HepG2 (cell line): ENCODE results near the gene WIZ. TPM values are rescaled to one million over a fixed set of nuclear protein-coding genes. Genes with fewer than 3 reads are reported as not detected.

Experiments
- ATAC-seq: fragments of 200-7000 bp; cut with Tn5 transposase; 3 replicates; pipeline ENCODE4 v1.9.1; 2020; ENCODE audit warnings: mild to moderate bottlenecking, moderate library complexity
- BruUV-seq: library from RNA; stranded (reverse); fragments of 400-500 nt; replicated peaks from 2 replicates; lab custom pipeline; 2021; lab: Mats Ljungman, UMichigan
- CTCF ChIA-PET: fragments of 300-600 bp; formaldehyde crosslinking; extraction: SDS; loops from one replicate; lab custom pipeline; 2021; ENCODE audit warnings: low total read pairs, inconsistent platforms, low intra/inter-chr PET ratio; lab: Yijun Ruan, JAX
- POLR2A ChIA-PET: fragments of 350-600 bp; sonication (Branson Sonifier 250); formaldehyde crosslinking; loops from one replicate; lab custom pipeline; 2020; ENCODE audit warnings: antibody characterized with exemption, inconsistent platforms; lab: Yijun Ruan, JAX
- DNase-seq: peaks from one replicate; pipeline ENCODE4 v3.0.0-alpha.2; 2015; ENCODE audit warnings: low spot score
- FAIRE-seq: peaks from 3 replicates; lab custom pipeline; 2011; peaks lifted over from hg19 to GRCh38; lab: Jason Lieb, UNC
- H2AFZ ChIP-seq: one replicate; pipeline ENCODE4 v1.6.1; 2011; ENCODE audit warnings: low read length, inconsistent platforms
- H3K27ac ChIP-seq: fragments of 300-600 bp; 3 replicates; pipeline ENCODE4 v1.8.0; 2011; ENCODE audit warnings: mixed run types, mild to moderate bottlenecking, mixed read lengths, low read length, inconsistent platforms; ENCODE audit not compliant: insufficient read depth; ENCODE audit errors: extremely low read length
- H3K27me3 ChIP-seq, 2 experiments: fragments of 200-600 bp in 1 of 2; 2 replicates in 1 of 2; 3 replicates in 1 of 2; pipeline versions ENCODE4 v1.6.0 to v1.8.0; 2011; ENCODE audit warnings: low read length in 2 of 2, mild to moderate bottlenecking in 2 of 2, moderate library complexity in 2 of 2, inconsistent platforms in 1 of 2; ENCODE audit not compliant: insufficient read depth in 2 of 2, control insufficient read depth in 1 of 2
- H3K36me3 ChIP-seq, 2 experiments: fragments of 200-600 bp in 1 of 2; replicated peaks in 1 of 2; 2 replicates in 1 of 2; 3 replicates in 1 of 2; pipeline versions ENCODE4 v1.5.1 to v1.8.0; 2011; ENCODE audit warnings: low read length in 2 of 2, inconsistent platforms in 1 of 2; ENCODE audit not compliant: insufficient read depth in 2 of 2, control insufficient read depth in 1 of 2
- H3K4me1 ChIP-seq: 2 replicates; pipeline ENCODE4 v1.5.1; 2012; ENCODE audit warnings: low read length, inconsistent platforms; ENCODE audit not compliant: insufficient read depth
- H3K4me2 ChIP-seq: 2 replicates; pipeline ENCODE4 v1.6.0; 2011; ENCODE audit warnings: low read depth, low read length, inconsistent platforms
- H3K4me3 ChIP-seq, 3 experiments: fragments of 200-600 bp in 1 of 3; sonication (generic), shearing (Covaris generic) in 1 of 3; replicated peaks in 1 of 3; 2 replicates each; pipeline ENCODE4 v1.5.1; 2011 to 2016; ENCODE audit warnings: low read length in 3 of 3, inconsistent platforms in 2 of 3, low read depth in 2 of 3, mild to moderate bottlenecking in 2 of 3, control low read depth in 1 of 3, mixed read lengths in 1 of 3; ENCODE audit not compliant: insufficient read depth in 1 of 3
- H3K79me2 ChIP-seq: one replicate; pipeline ENCODE4 v1.6.1; 2011; ENCODE audit warnings: low read length, inconsistent platforms; ENCODE audit not compliant: insufficient read depth
- H3K9ac ChIP-seq: 2 replicates; pipeline ENCODE4 v1.6.0; 2011; ENCODE audit warnings: mild to moderate bottlenecking, low read depth, low read length, inconsistent platforms; ENCODE audit not compliant: insufficient read depth
- H3K9me3 ChIP-seq: 2 replicates; pipeline ENCODE4 v1.5.1; 2012; ENCODE audit warnings: mild to moderate bottlenecking, low read length
- H4K20me1 ChIP-seq: 2 replicates; pipeline ENCODE4 v1.6.0; 2011; ENCODE audit warnings: inconsistent platforms, mild to moderate bottlenecking, low read length, moderate library complexity; ENCODE audit not compliant: insufficient read depth
- BCL6 ChIP-seq: IDR thresholded peaks from 2 replicates; pipeline ENCODE4 v1.6.1; 2016; ENCODE audit warnings: missing genetic modification reagents, missing compliant biosample characterization
- CC2D1A ChIP-seq: sonication (generic); formaldehyde crosslinking; IDR thresholded peaks from 2 replicates; pipeline ENCODE4 v1.8.1; 2023; ENCODE audit warnings: mild to moderate bottlenecking, missing genetic modification reagents
- FOXC1 ChIP-seq: sonication (generic); formaldehyde crosslinking; IDR thresholded peaks from 2 replicates; pipeline ENCODE4 v1.8.0; 2022; ENCODE audit warnings: mild to moderate bottlenecking, missing genetic modification reagents, borderline replicate concordance
- FOXJ3 ChIP-seq: sonication (generic); formaldehyde crosslinking; IDR thresholded peaks from 2 replicates; pipeline ENCODE4 v1.4.0; 2020; ENCODE audit warnings: missing genetic modification reagents, mild to moderate bottlenecking, borderline replicate concordance
- HMGXB3 ChIP-seq: sonication (generic); formaldehyde crosslinking; IDR thresholded peaks from 2 replicates; pipeline ENCODE4 v1.4.0; 2020; ENCODE audit warnings: missing genetic modification reagents, borderline replicate concordance
- KMT2B ChIP-seq: IDR thresholded peaks from 2 replicates; pipeline ENCODE4 v1.6.1; 2016; ENCODE audit warnings: missing genetic modification reagents, missing compliant biosample characterization
- MED1 ChIP-seq: sonication (generic); formaldehyde crosslinking; IDR thresholded peaks from 2 replicates; pipeline ENCODE4 v1.4.0; 2020; ENCODE audit warnings: missing genetic modification reagents
- MIER3 ChIP-seq: IDR thresholded peaks from 2 replicates; pipeline ENCODE4 v1.6.1; 2016; ENCODE audit warnings: missing compliant biosample characterization, borderline replicate concordance
- NBN ChIP-seq: fragments of 450-650 bp; conservative IDR thresholded peaks from 2 replicates; pipeline ENCODE4 v1.6.1; 2017
- NFE2 ChIP-seq: sonication (generic); formaldehyde crosslinking; IDR thresholded peaks from 2 replicates; pipeline ENCODE4 v1.4.0; 2020; ENCODE audit warnings: missing genetic modification reagents
- PHF20 ChIP-seq: sonication (generic); formaldehyde crosslinking; IDR thresholded peaks from 2 replicates; pipeline ENCODE4 v1.5.0; 2020; ENCODE audit warnings: mild to moderate bottlenecking, missing genetic modification reagents
- ZBTB37 ChIP-seq: sonication (generic); formaldehyde crosslinking; IDR thresholded peaks from 2 replicates; pipeline ENCODE4 v1.4.0; 2020; ENCODE audit warnings: mild to moderate bottlenecking, missing genetic modification reagents
- ZFP37 ChIP-seq: sonication (generic); formaldehyde crosslinking; IDR thresholded peaks from 2 replicates; pipeline ENCODE4 v1.4.0; 2020; ENCODE audit warnings: missing genetic modification reagents, borderline replicate concordance
- ZFY ChIP-seq: sonication (generic); formaldehyde crosslinking; IDR thresholded peaks from 2 replicates; pipeline ENCODE4 v1.4.0; 2020; ENCODE audit warnings: missing genetic modification reagents
- ZNF468 ChIP-seq: sonication (generic); formaldehyde crosslinking; IDR thresholded peaks from 2 replicates; pipeline ENCODE4 v1.8.0; 2022; ENCODE audit warnings: mild to moderate bottlenecking, moderate library complexity, missing genetic modification reagents
- ZNF546 ChIP-seq: sonication (generic); formaldehyde crosslinking; conservative IDR thresholded peaks from 2 replicates; pipeline ENCODE4 v1.8.1; 2023; ENCODE audit warnings: mild to moderate bottlenecking, missing genetic modification reagents
- ZNF564 ChIP-seq: sonication (generic); formaldehyde crosslinking; IDR thresholded peaks from 2 replicates; pipeline ENCODE4 v1.8.1; 2023; ENCODE audit warnings: mild to moderate bottlenecking, missing genetic modification reagents
- ZNF605 ChIP-seq: sonication (generic); formaldehyde crosslinking; IDR thresholded peaks from 2 replicates; pipeline ENCODE4 v1.8.0; 2022; ENCODE audit warnings: mild to moderate bottlenecking, missing genetic modification reagents
- ZNF766 ChIP-seq: sonication (generic); formaldehyde crosslinking; IDR thresholded peaks from 2 replicates; pipeline ENCODE4 v1.5.0; 2020; ENCODE audit warnings: missing genetic modification reagents, borderline replicate concordance
- ZNF850 ChIP-seq: sonication (generic); formaldehyde crosslinking; conservative IDR thresholded peaks from 2 replicates; pipeline ENCODE4 v1.9.0; 2021; ENCODE audit warnings: mild to moderate bottlenecking, missing genetic modification reagents
- WGBS: methylation state at CpG from one replicate; pipeline ENCODE4 v1.1.6; 2017; ENCODE audit warnings: low lambda C conversion rate; 5-methylcytosine and 5-hydroxymethylcytosine counted together
- in situ Hi-C: cut with HindIII; loops from 2 replicates; pipeline ENCODE4 v1.10.0; 2017; ENCODE audit warnings: low pct_unique_long_range_greater_than_20kb; ENCODE audit not compliant: extremely low pct_ligation_motif_present
- intact Hi-C: fragments of 100-400 bp; cut with micrococcal nuclease; formaldehyde crosslinking; loops from one replicate; pipeline ENCODE4 v1.10.0; 2022; ENCODE audit not compliant: unreplicated experiment
- polyA plus RNA-seq, 8 experiments: library from polyadenylated mRNA; depleted of rRNA in 3 of 8; stranded (reverse) in 7 of 8; unstranded in 1 of 8; fragments of >200 nt; fragmentation: Illumina TruSeq in 4 of 8; extraction: Trizol in 4 of 8; gene quantifications; 2 replicates each; pipeline versions ENCODE4 v1.2.1 to v1.2.3, GENCODE V29; 2011 to 2016; ENCODE audit warnings: low read depth in 4 of 8, missing spikeins in 1 of 8, mixed read lengths in 1 of 8; ENCODE audit not compliant: insufficient read depth in 1 of 8
- total RNA-seq, 5 experiments: library from RNA; depleted of rRNA; stranded (reverse); fragments of >200 nt; fragmentation: Illumina TruSeq; extraction: Trizol; gene quantifications; 2 replicates each; pipeline ENCODE4 v1.2.3, GENCODE V29; 2016; ENCODE audit warnings: low read depth in 1 of 5

WIZ gene
- total and polyA plus RNA-seq, 2 of the 13 experiments (the other 11 are each of a cell fraction or from before 2014, with no cell fraction given), result 4.7 to 4.8 TPM

- ChIA-PET POLR2A (interaction anchor here (0.9 to 1.0 kb wide), 2 partner anchors 61 to 74 kb away, joined by 3 read pairs; no protein-coding TSS in a partner anchor), CTCF (no interaction called here)
- peak; percentile 91 for ATAC-seq
- BruUV-seq, result no TSS peak
- Histone ChIP-seq H3K27ac (peak within 1 kb of the TSS; percentile 24), H3K4me2 (peak within 1 kb of the TSS; percentile 66), H3K36me3 (no peaks in the 10 kb centered on the region), H3K9ac (no peak within 1 kb of the TSS), H3K79me2 (no peaks in the 10 kb centered on the region), H3K4me3 (peak within 1 kb of the TSS in 1 of 3 experiments; percentile 48; a peak in 1 of 6 replicates), H3K9me3 (no peaks in the 10 kb centered on the region), H3K4me1 (peaks cover 34% of the 10 kb centered on the region), H4K20me1 (no peaks in the 10 kb centered on the region), H3K27me3 (no peaks in the 10 kb centered on the region), H2AFZ (no peak within 1 kb of the TSS)
- FAIRE-seq, result peak; percentile 84
- DNase-seq, result peak; percentile 31
- 3% methylated on average over 8 of the region's 16 CpGs for WGBS
- intact Hi-C loops (loop anchor here (5.0 kb wide), 1 partner anchor 78 kb away; no protein-coding TSS in a partner anchor), in situ Hi-C loops (no loop called here)
- TF ChIP-seq ZNF850 (CRISPR knock-in tag) (no peak), ZFP37 (no peak), FOXJ3 (CRISPR knock-in tag) (no peak), ZBTB37 (CRISPR knock-in tag) (no peak), CC2D1A (no peak), NFE2 (CRISPR knock-in tag) (no peak), NBN (no peak), PHF20 (CRISPR knock-in tag) (no peak; the same call in 1 of the 2 replicates), HMGXB3 (CRISPR knock-in tag) (no peak), FOXC1 (CRISPR knock-in tag) (no peak), ZFY (CRISPR knock-in tag) (0 out of 2 replicates have a peak, but pooled peaks have one; percentile 23), ZNF605 (CRISPR knock-in tag) (peak; percentile 56; the same call in 1 of the 2 replicates), ZNF766 (CRISPR knock-in tag) (no peak), ZNF564 (CRISPR knock-in tag) (no peak), MED1 (CRISPR knock-in tag) (peak; percentile 59), BCL6 (CRISPR knock-in tag) (no peak), ZNF546 (no peak), MIER3 (CRISPR knock-in tag) (no peak), KMT2B (no peak), ZNF468 (no peak)
Observed at GRCh38 chr19:15479391-15480345, 29.9 kb upstream of the WIZ start, which contains the start of gene PGLYRP2. Gene PGLYRP2, minus strand, starts transcription at chr19:15479501. Its CDS starts 130 bp downstream, at chr19:15479371.
